Activated CD8-positive, alpha-beta T cell treated with anti-CD3 and anti-CD28 coated beads for 36 hours (primary cell): ENCODE results near the gene ACKR3. TPM values are rescaled to one million over a fixed set of nuclear protein-coding genes. Genes with fewer than 3 reads are reported as not detected.

Experiments used
- ATAC-seq: fragments of 200-7000 bp; cut with Tn5 transposase; one replicate; pipeline ENCODE4 v1.10.0; 2021; ENCODE audit warnings: mild to moderate bottlenecking, moderate library complexity
- CTCF ChIA-PET: fragments of 350-600 bp; sonication (Branson Sonifier 250); formaldehyde crosslinking; loops from one replicate; lab custom pipeline; 2021; ENCODE audit warnings: antibody characterized with exemption; lab: Charles Lee
- POLR2A ChIA-PET: fragments of 350-600 bp; sonication (Branson Sonifier 250); formaldehyde crosslinking; loops from one replicate; lab custom pipeline; 2021; ENCODE audit warnings: antibody characterized with exemption; lab: Charles Lee
- DNase-seq: peaks from one replicate; pipeline ENCODE4 v3.0.0-alpha.2; 2020
- H3K27ac Mint-ChIP-seq: one replicate; pipeline ENCODE4 v1.8.0; 2021; ENCODE audit warnings: mild to moderate bottlenecking, mixed read lengths
- H3K27me3 Mint-ChIP-seq: one replicate; pipeline ENCODE4 v1.8.0; 2021; ENCODE audit warnings: mixed read lengths
- H3K36me3 Mint-ChIP-seq: one replicate; pipeline ENCODE4 v1.8.0; 2021; ENCODE audit warnings: low read depth, mixed read lengths
- H3K4me1 Mint-ChIP-seq: one replicate; pipeline ENCODE4 v1.8.0; 2021; ENCODE audit warnings: low read depth, mixed read lengths
- H3K4me3 Mint-ChIP-seq: one replicate; pipeline ENCODE4 v1.8.0; 2021; ENCODE audit warnings: mild to moderate bottlenecking, moderate library complexity, mixed read lengths
- H3K9me3 Mint-ChIP-seq: one replicate; pipeline ENCODE4 v1.8.0; 2021; ENCODE audit warnings: mixed read lengths
- intact Hi-C: fragments of 100-400 bp; cut with micrococcal nuclease; formaldehyde crosslinking; loops from one replicate; pipeline ENCODE4 v1.10.0; 2022
- total RNA-seq, 2 experiments: library from RNA; stranded (reverse); gene quantifications; one replicate each; pipeline ENCODE4 v1.2.3, GENCODE V29; 2021
- TF ChIP-seq, protein P1 (sequence below): fragments of 200-600 bp; IDR thresholded peaks from one replicate; pipeline ENCODE4 v1.8.0; 2022; ENCODE audit warnings: antibody characterized with exemption, mild to moderate bottlenecking

Gene ACKR3
- total RNA-seq, 2 experiments from 2014 or later, result 2.4 to 3.4 TPM

- peaks cover 31% of the 10 kb centered on the region for H3K27me3 Mint-ChIP-seq
- POLR2A ChIA-PET, result no interaction called here
- DNase-seq (no peak), ATAC-seq (no peak)
- H3K4me1 Mint-ChIP-seq, result peaks cover 2% of the 10 kb centered on the region
- H3K27ac Mint-ChIP-seq, result no peak overlapping the region
- no peaks in the 10 kb centered on the region for H3K9me3 Mint-ChIP-seq
- TF ChIP-seq, protein P1, sequence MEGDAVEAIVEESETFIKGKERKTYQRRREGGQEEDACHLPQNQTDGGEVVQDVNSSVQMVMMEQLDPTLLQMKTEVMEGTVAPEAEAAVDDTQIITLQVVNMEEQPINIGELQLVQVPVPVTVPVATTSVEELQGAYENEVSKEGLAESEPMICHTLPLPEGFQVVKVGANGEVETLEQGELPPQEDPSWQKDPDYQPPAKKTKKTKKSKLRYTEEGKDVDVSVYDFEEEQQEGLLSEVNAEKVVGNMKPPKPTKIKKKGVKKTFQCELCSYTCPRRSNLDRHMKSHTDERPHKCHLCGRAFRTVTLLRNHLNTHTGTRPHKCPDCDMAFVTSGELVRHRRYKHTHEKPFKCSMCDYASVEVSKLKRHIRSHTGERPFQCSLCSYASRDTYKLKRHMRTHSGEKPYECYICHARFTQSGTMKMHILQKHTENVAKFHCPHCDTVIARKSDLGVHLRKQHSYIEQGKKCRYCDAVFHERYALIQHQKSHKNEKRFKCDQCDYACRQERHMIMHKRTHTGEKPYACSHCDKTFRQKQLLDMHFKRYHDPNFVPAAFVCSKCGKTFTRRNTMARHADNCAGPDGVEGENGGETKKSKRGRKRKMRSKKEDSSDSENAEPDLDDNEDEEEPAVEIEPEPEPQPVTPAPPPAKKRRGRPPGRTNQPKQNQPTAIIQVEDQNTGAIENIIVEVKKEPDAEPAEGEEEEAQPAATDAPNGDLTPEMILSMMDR, result no peak
- CTCF ChIA-PET, result no interaction called here
- H3K36me3 Mint-ChIP-seq, result no peaks in the 10 kb centered on the region
- intact Hi-C loops, result no loop called here
- no peak overlapping the region for H3K4me3 Mint-ChIP-seq
Observed at GRCh38 chr2:236605345-236605734, 35.7 kb downstream of the ACKR3 start.

DNA sequence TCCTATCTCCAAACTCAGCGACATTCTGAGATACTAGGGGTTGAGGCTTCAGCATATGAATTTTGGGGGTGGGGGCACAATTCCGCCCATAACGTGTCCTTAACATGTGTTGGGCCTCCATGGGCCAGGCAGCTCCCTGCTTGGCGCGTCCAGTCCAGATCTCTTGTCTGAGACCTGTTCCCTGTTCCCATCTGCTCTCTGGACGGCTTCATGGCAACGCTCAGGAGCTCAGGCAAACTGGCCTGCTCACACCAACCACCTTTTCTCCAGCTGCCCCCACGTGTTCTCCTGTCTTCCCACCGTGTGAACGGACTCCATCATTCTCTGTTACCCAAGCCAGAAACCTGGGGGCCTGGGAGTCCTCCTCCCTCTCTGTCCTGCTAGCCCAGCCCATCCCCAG lies 36.4 kb downstream of the ACKR3 start:
- H3K36me3 Mint-ChIP-seq, result no peaks in the 10 kb centered on the region
- no peaks in the 10 kb centered on the region for H3K9me3 Mint-ChIP-seq
- peaks cover 31% of the 10 kb centered on the region for H3K27me3 Mint-ChIP-seq
- CTCF ChIA-PET, result no interaction called here
- DNase-seq, result no peak
- POLR2A ChIA-PET, result no interaction called here
- no peak overlapping the region for H3K27ac Mint-ChIP-seq
- intact Hi-C loops, result no loop called here
- TF ChIP-seq, protein P1, result no peak
- H3K4me1 Mint-ChIP-seq, result peaks cover 2% of the 10 kb centered on the region
- no peak for ATAC-seq
- no peak overlapping the region for H3K4me3 Mint-ChIP-seq

GRCh38 chr2:236607471-236608187 lies 38.0 kb downstream of the ACKR3 start:
- intact Hi-C loops, result no loop called here
- H3K27me3 Mint-ChIP-seq, result peaks cover 26% of the 10 kb centered on the region

GRCh38 chr2:236608188-236608525 lies 38.5 kb downstream of the ACKR3 start:
- Mint-ChIP-seq H3K27ac (no peak overlapping the region), H3K4me1 (peaks cover 2% of the 10 kb centered on the region), H3K36me3 (no peaks in the 10 kb centered on the region), H3K9me3 (no peaks in the 10 kb centered on the region), H3K4me3 (no peak overlapping the region), H3K27me3 (peaks cover 23% of the 10 kb centered on the region)
- DNase-seq (no peak), ATAC-seq (no peak)
- CTCF ChIA-PET, result no interaction called here
- POLR2A ChIA-PET, result no interaction called here
- TF ChIP-seq, protein P1, result no peak
- intact Hi-C loops, result no loop called here

More at GRCh38 chr2:236607471-236608187, 38.0 kb downstream of the ACKR3 start:
- CTCF ChIA-PET, result no interaction called here
- ATAC-seq (no peak), DNase-seq (no peak)
- POLR2A ChIA-PET, result no interaction called here
- TF ChIP-seq, protein P1, result no peak
- Mint-ChIP-seq H3K36me3 (no peaks in the 10 kb centered on the region), H3K4me1 (peaks cover 2% of the 10 kb centered on the region), H3K4me3 (no peak overlapping the region), H3K27ac (no peak overlapping the region), H3K9me3 (no peaks in the 10 kb centered on the region)

DNA sequence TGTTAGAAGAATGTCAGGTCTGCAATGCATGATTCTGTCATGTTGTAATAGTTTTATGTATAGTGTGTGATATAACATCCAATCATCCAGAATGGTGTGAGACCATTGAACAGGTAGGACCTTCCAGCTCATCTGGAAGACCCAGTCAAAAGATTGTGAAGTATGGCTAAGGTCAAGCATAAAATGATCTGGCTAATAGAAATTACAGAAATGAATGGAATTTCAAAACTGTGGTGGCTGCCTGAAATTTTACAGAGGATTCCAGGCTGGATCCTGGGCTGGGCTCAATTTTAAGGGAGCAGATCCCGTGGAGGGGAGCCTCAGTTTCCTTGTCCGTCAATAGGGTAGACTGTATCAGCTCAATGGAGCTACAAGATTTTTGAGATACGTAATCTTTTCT lies 39.1 kb downstream of the ACKR3 start:
- TF ChIP-seq, protein P1, result no peak
- intact Hi-C loops, result no loop called here
- ATAC-seq (no peak), DNase-seq (no peak)
- POLR2A ChIA-PET, result no interaction called here
- no peak overlapping the region for H3K4me3 Mint-ChIP-seq
- peaks cover 2% of the 10 kb centered on the region for H3K4me1 Mint-ChIP-seq
- no peaks in the 10 kb centered on the region for H3K9me3 Mint-ChIP-seq
- H3K27me3 Mint-ChIP-seq, result peaks cover 23% of the 10 kb centered on the region
- CTCF ChIA-PET, result no interaction called here
- no peaks in the 10 kb centered on the region for H3K36me3 Mint-ChIP-seq
- H3K27ac Mint-ChIP-seq, result no peak overlapping the region
